A549 (cell line): ENCODE measurements around the gene PRR20E. TPM values are rescaled to one million over a fixed set of nuclear protein-coding genes. Genes with fewer than 3 reads are reported as not detected.
"Not testable (repeated sequence)": the region's sequence is repeated elsewhere in the genome, so short reads cannot be mapped to it uniquely, and the experiment has no call there.

Experiments
- ATAC-seq, 2 experiments: fragments of 200-7000 bp in 1 of 2; fragments of >200 bp in 1 of 2; cut with Nextera tagmentation in 1 of 2; cut with Tn5 transposase in 1 of 2; 3 replicates each; pipeline versions ENCODE4 v1.8.0 to v1.9.1; 2018 to 2020; ENCODE audit warnings: mild to moderate bottlenecking in 1 of 2, moderate library complexity in 1 of 2
- CTCF ChIA-PET: fragments of 300-600 bp; sonication (Branson Sonifier 250); formaldehyde crosslinking; extraction: SDS; loops from one replicate; lab custom pipeline; 2021; ENCODE audit warnings: antibody characterized with exemption, inconsistent platforms; lab: Yijun Ruan, JAX
- POLR2A ChIA-PET: fragments of 350-600 bp; formaldehyde crosslinking; extraction: SDS; loops from one replicate; lab custom pipeline; 2021; ENCODE audit warnings: antibody characterized with exemption, inconsistent platforms; lab: Yijun Ruan, JAX
- DNase-seq, 2 experiments: peaks; one replicate each; pipeline versions ENCODE4 v3.0.0 to v3.0.0-alpha.2; 2011 to 2016; ENCODE audit warnings: low read depth in 1 of 2, low spot score in 1 of 2
- FAIRE-seq: peaks from 2 replicates; lab custom pipeline; 2011; peaks lifted over from hg19 to GRCh38; lab: Jason Lieb, UNC
- H3K27ac ChIP-seq, 2 experiments: fragments of >200 bp; sonication (Bioruptor Twin); formaldehyde crosslinking; 3 replicates each; pipeline ENCODE4 v1.5.1; 2016 to 2017
- H3K4me1 ChIP-seq: fragments of >200 bp; sonication (Bioruptor Twin); formaldehyde crosslinking; 3 replicates; pipeline ENCODE4 v1.6.1; 2016
- H3K4me2 ChIP-seq: fragments of >200 bp; sonication (Bioruptor Twin); formaldehyde crosslinking; 3 replicates; pipeline ENCODE4 v1.6.1; 2016
- H3K4me3 ChIP-seq: fragments of >200 bp; sonication (Bioruptor Twin); formaldehyde crosslinking; 3 replicates; pipeline ENCODE4 v1.5.1; 2016
- H3K9me3 ChIP-seq: fragments of >200 bp; sonication (Bioruptor Twin); formaldehyde crosslinking; 3 replicates; pipeline ENCODE4 v1.6.1; 2016
- ATOH8 ChIP-seq: fragments of 250-450 bp; sonication (Bioruptor Pico); IDR thresholded peaks from 2 replicates; pipeline ENCODE4 v1.5.0; 2020; ENCODE audit warnings: low read depth, mild to moderate bottlenecking, moderate library complexity
- BHLHE40 ChIP-seq: IDR thresholded peaks from 2 replicates; pipeline ENCODE4 v1.6.1; 2012; ENCODE audit warnings: low read depth, low read length, inconsistent platforms
- CBX2 ChIP-seq: fragments of 200-600 bp; sonication (generic); IDR thresholded peaks from 2 replicates; pipeline ENCODE4 v1.6.1; 2016; ENCODE audit warnings: low read depth, mild to moderate bottlenecking, borderline replicate concordance
- CEBPB ChIP-seq, 2 experiments: fragments of >200 bp in 1 of 2; sonication (Bioruptor Twin) in 1 of 2; formaldehyde crosslinking in 1 of 2; IDR thresholded peaks; 2 replicates each; pipeline ENCODE4 v1.6.1; 2012 to 2016
- CHD4 ChIP-seq: fragments of 200-600 bp; sonication (generic); IDR thresholded peaks from 2 replicates; pipeline ENCODE4 v1.6.1; 2016; ENCODE audit warnings: antibody characterized with exemption, mild to moderate bottlenecking, borderline replicate concordance
- E2F6 ChIP-seq: IDR thresholded peaks from 2 replicates; pipeline ENCODE4 v1.6.1; 2012; ENCODE audit warnings: low read depth, borderline replicate concordance
- EHMT2 ChIP-seq: fragments of 200-600 bp; sonication (generic); IDR thresholded peaks from 2 replicates; pipeline ENCODE4 v1.6.1; 2016; ENCODE audit warnings: antibody characterized with exemption, low read depth, mild to moderate bottlenecking, moderate library complexity
- ESRRA ChIP-seq: fragments of 150-350 bp; IDR thresholded peaks from 2 replicates; pipeline ENCODE4 v1.6.1; 2014; ENCODE audit warnings: mild to moderate bottlenecking, low read length, borderline replicate concordance
- FOSB ChIP-seq: fragments of 250-450 bp; sonication (Bioruptor Pico); IDR thresholded peaks from 2 replicates; pipeline ENCODE4 v1.5.0; 2020; ENCODE audit warnings: mild to moderate bottlenecking, moderate library complexity
- HMGXB4 ChIP-seq: fragments of 250-450 bp; sonication (Bioruptor Pico); IDR thresholded peaks from 2 replicates; pipeline ENCODE4 v1.5.0; 2021; ENCODE audit warnings: mild to moderate bottlenecking, moderate library complexity, borderline replicate concordance
- JUNB ChIP-seq: fragments of >200 bp; sonication (Bioruptor Twin); formaldehyde crosslinking; IDR thresholded peaks from 2 replicates; pipeline ENCODE4 v1.6.1; 2016
- KDM1A ChIP-seq: fragments of 200-600 bp; sonication (generic); IDR thresholded peaks from 2 replicates; pipeline ENCODE4 v1.6.1; 2016; ENCODE audit warnings: low read depth, mild to moderate bottlenecking
- MAZ ChIP-seq: fragments of 150-350 bp; IDR thresholded peaks from 2 replicates; pipeline ENCODE4 v1.6.1; 2014; ENCODE audit warnings: antibody characterized with exemption, low read depth, low read length, borderline replicate concordance
- NR3C1 ChIP-seq: fragments of >200 bp; sonication (Bioruptor Twin); formaldehyde crosslinking; IDR thresholded peaks from 3 replicates; pipeline ENCODE4 v1.6.1; 2017
- PHF8 ChIP-seq: fragments of 200-600 bp; sonication (generic); IDR thresholded peaks from 2 replicates; pipeline ENCODE4 v1.6.1; 2016; ENCODE audit warnings: low read depth, mild to moderate bottlenecking, antibody characterized with exemption, moderate library complexity, borderline replicate concordance
- RAD21 ChIP-seq, 2 experiments: fragments of >200 bp in 1 of 2; sonication (Bioruptor Twin) in 1 of 2; formaldehyde crosslinking in 1 of 2; IDR thresholded peaks in 1 of 2; conservative IDR thresholded peaks in 1 of 2; 2 replicates in 1 of 2; 3 replicates in 1 of 2; pipeline ENCODE4 v1.6.1; 2012 to 2018; ENCODE audit warnings: inconsistent platforms in 1 of 2
- ZSCAN20 ChIP-seq: fragments of 250-450 bp; sonication (Bioruptor Pico); IDR thresholded peaks from 2 replicates; pipeline ENCODE4 v1.8.0; 2022; ENCODE audit warnings: mild to moderate bottlenecking, moderate library complexity
- WGBS: methylation state at CpG from one replicate; pipeline ENCODE4 v1.1.6; 2017; ENCODE audit errors: missing lambda C conversion rate; 5-methylcytosine and 5-hydroxymethylcytosine counted together
- polyA minus RNA-seq: library from RNA; depleted of rRNA, polyadenylated mRNA; stranded (reverse); fragments of >200 nt; gene quantifications from 2 replicates; pipeline ENCODE4 v1.2.3, GENCODE V29; 2011; rRNA and poly(A)+ RNA removed
- polyA plus RNA-seq, 4 experiments: library from polyadenylated mRNA; depleted of rRNA in 3 of 4; stranded (reverse); fragments of >200 nt; fragmentation: RNase III in 1 of 4; extraction: RNeasy Plus Mini Kit Qiagen cat#74134 plus additional on column Dnase treatment in 1 of 4; gene quantifications; 2 replicates in 3 of 4; 3 replicates in 1 of 4; pipeline ENCODE4 v1.2.3, GENCODE V29; 2011 to 2017

PRR20E gene
- polyA plus RNA-seq (2011; rRNA removed), result not detected in 2 replicates
- not detected in 2 replicates for polyA plus RNA-seq (2012; cell fraction: cytosol; rRNA removed)
- polyA plus RNA-seq (2012; cell fraction: nucleus; rRNA removed), result not detected in 2 replicates
- polyA plus RNA-seq (2017; fragmentation: RNase III; extraction: RNeasy Plus Mini Kit Qiagen cat#74134 plus additional on column Dnase treatment), result not detected in 3 replicates
- not detected in 2 replicates for polyA minus RNA-seq

- H3K9me3 ChIP-seq, H3K4me3 ChIP-seq, POLR2A ChIA-PET, DNase-seq, FAIRE-seq, ATAC-seq, CTCF ChIA-PET, H3K27ac ChIP-seq, H3K4me1 ChIP-seq, H3K4me2 ChIP-seq: not testable (repeated sequence)
- WGBS, result no CpG with 5 or more reads among the region's 22 CpGs
Observed at GRCh38 chr13:57166897-57167296, at the start of gene PRR20E. PRR20E (plus strand) TSS chr13:57167197; CDS start chr13:57167584, 387 bp downstream.

GRCh38 chr13:57123681-57124080 is 43.3 kb upstream of the PRR20E start:
- Histone ChIP-seq H3K4me3 (no peak overlapping the region), H3K4me2 (no peak overlapping the region), H3K27ac (no peak overlapping the region), H3K9me3 (no peaks in the 10 kb centered on the region), H3K4me1 (no peaks in the 10 kb centered on the region)
- FAIRE-seq, result no peak
- TF ChIP-seq CHD4, result no peak
- TF ChIP-seq KDM1A, result no peak
- CTCF ChIA-PET, result no interaction called here
- DNase-seq, result no peak
- ATAC-seq, result no peak
- WGBS, result 0% methylated on average over 1 of the region's 1 CpG
- POLR2A ChIA-PET, result no interaction called here

- POLR2A ChIA-PET, result no interaction called here
Observed at GRCh38 chr13:57128909-57129308, 38.1 kb upstream of the PRR20E start.

GRCh38 chr13:57136093-57136492 is 30.9 kb upstream of the PRR20E start:
- ATAC-seq (no peak), DNase-seq (no peak), FAIRE-seq (no peak)
- POLR2A ChIA-PET, result no interaction called here
- H3K4me3 ChIP-seq, result no peak overlapping the region
- no peaks in the 10 kb centered on the region for H3K9me3 ChIP-seq
- H3K4me1 ChIP-seq, result no peaks in the 10 kb centered on the region
- CTCF ChIA-PET, result no interaction called here
- H3K4me2 ChIP-seq, result no peak overlapping the region
- TF ChIP-seq BHLHE40 (no peak), CHD4 (no peak), E2F6 (no peak), ATOH8 (CRISPR knock-in tag) (no peak), EHMT2 (no peak), ZSCAN20 (CRISPR knock-in tag) (no peak)
- 1% methylated on average over 2 of the region's 2 CpGs for WGBS
- H3K27ac ChIP-seq, result no peak overlapping the region

More at GRCh38 chr13:57128909-57129308, 38.1 kb upstream of the PRR20E start:
- FAIRE-seq (no peak), DNase-seq (peak in 1 of 2 experiments; percentile 0), ATAC-seq (no peak)
- no peak for TF ChIP-seq ZSCAN20 (CRISPR knock-in tag)
- no peak for TF ChIP-seq PHF8
- TF ChIP-seq JUNB, result no peak
- no peak for TF ChIP-seq MAZ
- TF ChIP-seq FOSB (CRISPR knock-in tag), result no peak
- TF ChIP-seq CBX2, result no peak
- no peak for TF ChIP-seq ESRRA
- no peak for TF ChIP-seq CEBPB (IDR thresholded peaks at IDR 0.05)
- no peak for TF ChIP-seq NR3C1
- TF ChIP-seq RAD21 (conservative IDR thresholded peaks at IDR 0.05 in 1 of 2, IDR thresholded peaks at IDR 0.05 in 1 of 2), result no peak
- TF ChIP-seq KDM1A, result no peak
- no peak for TF ChIP-seq HMGXB4 (CRISPR knock-in tag)
- no peak for TF ChIP-seq CHD4
- Histone ChIP-seq H3K4me2 (no peak overlapping the region), H3K27ac (no peak overlapping the region), H3K4me3 (no peak overlapping the region), H3K4me1 (no peaks in the 10 kb centered on the region), H3K9me3 (no peaks in the 10 kb centered on the region)
- CTCF ChIA-PET, result no interaction called here
- WGBS, result 4% methylated on average over 6 of the region's 6 CpGs
